ENCODE results near the gene MYRFL.

Gene MYRFL

GRCh38 chr12:69905801-69906200, 80.8 kb downstream of the MYRFL start:
- no peak overlapping the region for H3K4me3 ChIP-seq (ENCODE audit: low read depth in 1 of 2, low read length in 2 of 2)
- H3K27me3 ChIP-seq (ENCODE audit: control insufficient read depth in 1 of 2, insufficient read depth in 2 of 2, low read length in 2 of 2) = no peaks in the 10 kb centered on the region
- no peak overlapping the region for H3K9ac ChIP-seq (ENCODE audit: low read depth in 1 of 2, low read length in 2 of 2)
- no peaks in the 10 kb centered on the region for H3K4me1 ChIP-seq (ENCODE audit: control insufficient read depth in 1 of 2, insufficient read depth in 2 of 2, low read length in 2 of 2)
- no peak overlapping the region for H3K27ac ChIP-seq (ENCODE audit: low read depth, low read length)
- peaks cover 5 to 45% of the 10 kb centered on the region in 2 donors for H3K36me3 ChIP-seq (ENCODE audit: control insufficient read depth in 1 of 2, insufficient read depth in 2 of 2, low read length in 2 of 2)
- H3K9me3 ChIP-seq (ENCODE audit: control insufficient read depth in 1 of 2, low read length in 2 of 2) = no peaks in the 10 kb centered on the region

GRCh38 chr12:69906411-69907216, 81.6 kb downstream of the MYRFL start:
- H3K9me3 ChIP-seq (ENCODE audit: control insufficient read depth in 1 of 2, low read length in 2 of 2) = no peaks in the 10 kb centered on the region
- no peak overlapping the region for H3K9ac ChIP-seq (ENCODE audit: low read depth in 1 of 2, low read length in 2 of 2)
- H3K36me3 ChIP-seq (ENCODE audit: control insufficient read depth in 1 of 2, insufficient read depth in 2 of 2, low read length in 2 of 2) = peaks cover 5 to 48% of the 10 kb centered on the region in 2 donors
- H3K27me3 ChIP-seq (ENCODE audit: control insufficient read depth in 1 of 2, insufficient read depth in 2 of 2, low read length in 2 of 2) = no peaks in the 10 kb centered on the region
- H3K27ac ChIP-seq (ENCODE audit: low read depth, low read length) = no peak overlapping the region
- H3K4me1 ChIP-seq (ENCODE audit: control insufficient read depth in 1 of 2, insufficient read depth in 2 of 2, low read length in 2 of 2) = no peaks in the 10 kb centered on the region
- H3K4me3 ChIP-seq (ENCODE audit: low read depth in 1 of 2, low read length in 2 of 2) = no peak overlapping the region

- Histone ChIP-seq H3K4me1 (ENCODE audit: control insufficient read depth in 1 of 2, insufficient read depth in 2 of 2, low read length in 2 of 2) (no peaks in the 10 kb centered on the region), H3K9ac (ENCODE audit: low read depth in 1 of 2, low read length in 2 of 2) (no peak overlapping the region), H3K9me3 (ENCODE audit: control insufficient read depth in 1 of 2, low read length in 2 of 2) (no peaks in the 10 kb centered on the region), H3K27ac (ENCODE audit: low read depth, low read length) (no peak overlapping the region), H3K36me3 (ENCODE audit: control insufficient read depth in 1 of 2, insufficient read depth in 2 of 2, low read length in 2 of 2) (peaks cover 5 to 51% of the 10 kb centered on the region in 2 donors), H3K27me3 (ENCODE audit: control insufficient read depth in 1 of 2, insufficient read depth in 2 of 2, low read length in 2 of 2) (no peaks in the 10 kb centered on the region), H3K4me3 (ENCODE audit: low read depth in 1 of 2, low read length in 2 of 2) (no peak overlapping the region)
These were observed 83.2 kb downstream of the MYRFL start for GRCh38 chr12:69908203-69908602.

GRCh38 chr12:69910694-69911093, 85.7 kb downstream of the MYRFL start:
- no peak overlapping the region for H3K4me3 ChIP-seq (ENCODE audit: low read depth in 1 of 2, low read length in 2 of 2)
- no peaks in the 10 kb centered on the region for H3K27me3 ChIP-seq (ENCODE audit: control insufficient read depth in 1 of 2, insufficient read depth in 2 of 2, low read length in 2 of 2)
- H3K27ac ChIP-seq (ENCODE audit: low read depth, low read length) = no peak overlapping the region
- no peaks in the 10 kb centered on the region for H3K9me3 ChIP-seq (ENCODE audit: control insufficient read depth in 1 of 2, low read length in 2 of 2)
- H3K36me3 ChIP-seq (ENCODE audit: control insufficient read depth in 1 of 2, insufficient read depth in 2 of 2, low read length in 2 of 2) = peaks cover 6 to 42% of the 10 kb centered on the region in 2 donors
- H3K9ac ChIP-seq (ENCODE audit: low read depth in 1 of 2, low read length in 2 of 2) = no peak overlapping the region
- H3K4me1 ChIP-seq (ENCODE audit: control insufficient read depth in 1 of 2, insufficient read depth in 2 of 2, low read length in 2 of 2) = no peaks in the 10 kb centered on the region

GRCh38 chr12:69913526-69913925, 88.5 kb downstream of the MYRFL start:
- Histone ChIP-seq H3K27ac (ENCODE audit: low read depth, low read length) (no peak overlapping the region), H3K36me3 (ENCODE audit: control insufficient read depth in 1 of 2, insufficient read depth in 2 of 2, low read length in 2 of 2) (peaks cover 6 to 24% of the 10 kb centered on the region in 2 donors), H3K4me3 (ENCODE audit: low read depth in 1 of 2, low read length in 2 of 2) (no peak overlapping the region), H3K4me1 (ENCODE audit: control insufficient read depth in 1 of 2, insufficient read depth in 2 of 2, low read length in 2 of 2) (no peaks in the 10 kb centered on the region), H3K9ac (ENCODE audit: low read depth in 1 of 2, low read length in 2 of 2) (no peak overlapping the region), H3K9me3 (ENCODE audit: control insufficient read depth in 1 of 2, low read length in 2 of 2) (no peaks in the 10 kb centered on the region), H3K27me3 (ENCODE audit: control insufficient read depth in 1 of 2, insufficient read depth in 2 of 2, low read length in 2 of 2) (no peaks in the 10 kb centered on the region)

GRCh38 chr12:69915964-69916363, 90.9 kb downstream of the MYRFL start:
- no peak overlapping the region for H3K27ac ChIP-seq (ENCODE audit: low read depth, low read length)
- no peaks in the 10 kb centered on the region for H3K9me3 ChIP-seq (ENCODE audit: control insufficient read depth in 1 of 2, low read length in 2 of 2)
- H3K4me1 ChIP-seq (ENCODE audit: control insufficient read depth in 1 of 2, insufficient read depth in 2 of 2, low read length in 2 of 2) = no peaks in the 10 kb centered on the region
- H3K4me3 ChIP-seq (ENCODE audit: low read depth in 1 of 2, low read length in 2 of 2) = no peak overlapping the region
- H3K27me3 ChIP-seq (ENCODE audit: control insufficient read depth in 1 of 2, insufficient read depth in 2 of 2, low read length in 2 of 2) = no peaks in the 10 kb centered on the region
- peaks cover 6 to 24% of the 10 kb centered on the region in 2 donors for H3K36me3 ChIP-seq (ENCODE audit: control insufficient read depth in 1 of 2, insufficient read depth in 2 of 2, low read length in 2 of 2)
- H3K9ac ChIP-seq (ENCODE audit: low read depth in 1 of 2, low read length in 2 of 2) = no peak overlapping the region

GRCh38 chr12:69916544-69917235, 91.7 kb downstream of the MYRFL start:
- Histone ChIP-seq H3K9ac (ENCODE audit: low read depth in 1 of 2, low read length in 2 of 2) (no peak overlapping the region), H3K27ac (ENCODE audit: low read depth, low read length) (no peak overlapping the region), H3K36me3 (ENCODE audit: control insufficient read depth in 1 of 2, insufficient read depth in 2 of 2, low read length in 2 of 2) (peaks cover 6 to 20% of the 10 kb centered on the region in 2 donors), H3K27me3 (ENCODE audit: control insufficient read depth in 1 of 2, insufficient read depth in 2 of 2, low read length in 2 of 2) (no peaks in the 10 kb centered on the region), H3K4me1 (ENCODE audit: control insufficient read depth in 1 of 2, insufficient read depth in 2 of 2, low read length in 2 of 2) (no peaks in the 10 kb centered on the region), H3K4me3 (ENCODE audit: low read depth in 1 of 2, low read length in 2 of 2) (no peak overlapping the region), H3K9me3 (ENCODE audit: control insufficient read depth in 1 of 2, low read length in 2 of 2) (no peaks in the 10 kb centered on the region)

- no peaks in the 10 kb centered on the region for H3K4me1 ChIP-seq (ENCODE audit: control insufficient read depth in 1 of 2, insufficient read depth in 2 of 2, low read length in 2 of 2)
- no peak overlapping the region for H3K9ac ChIP-seq (ENCODE audit: low read depth in 1 of 2, low read length in 2 of 2)
- H3K27me3 ChIP-seq (ENCODE audit: control insufficient read depth in 1 of 2, insufficient read depth in 2 of 2, low read length in 2 of 2) = no peaks in the 10 kb centered on the region
- no peak overlapping the region for H3K4me3 ChIP-seq (ENCODE audit: low read depth in 1 of 2, low read length in 2 of 2)
- no peak overlapping the region for H3K27ac ChIP-seq (ENCODE audit: low read depth, low read length)
- H3K36me3 ChIP-seq (ENCODE audit: control insufficient read depth in 1 of 2, insufficient read depth in 2 of 2, low read length in 2 of 2) = peaks cover 6 to 17% of the 10 kb centered on the region in 2 donors
- no peaks in the 10 kb centered on the region for H3K9me3 ChIP-seq (ENCODE audit: control insufficient read depth in 1 of 2, low read length in 2 of 2)
These were observed 93.3 kb downstream of the MYRFL start for GRCh38 chr12:69918287-69918686.

GRCh38 chr12:69919495-69919894, 94.5 kb downstream of the MYRFL start:
- Histone ChIP-seq H3K27me3 (ENCODE audit: control insufficient read depth in 1 of 2, insufficient read depth in 2 of 2, low read length in 2 of 2) (no peaks in the 10 kb centered on the region), H3K4me1 (ENCODE audit: control insufficient read depth in 1 of 2, insufficient read depth in 2 of 2, low read length in 2 of 2) (no peaks in the 10 kb centered on the region), H3K4me3 (ENCODE audit: low read depth in 1 of 2, low read length in 2 of 2) (no peak overlapping the region), H3K9ac (ENCODE audit: low read depth in 1 of 2, low read length in 2 of 2) (no peak overlapping the region), H3K36me3 (ENCODE audit: control insufficient read depth in 1 of 2, insufficient read depth in 2 of 2, low read length in 2 of 2) (peaks cover 6 to 16% of the 10 kb centered on the region in 2 donors), H3K9me3 (ENCODE audit: control insufficient read depth in 1 of 2, low read length in 2 of 2) (no peaks in the 10 kb centered on the region), H3K27ac (ENCODE audit: low read depth, low read length) (no peak overlapping the region)

- Histone ChIP-seq H3K9me3 (ENCODE audit: control insufficient read depth in 1 of 2, low read length in 2 of 2) (no peaks in the 10 kb centered on the region), H3K9ac (ENCODE audit: low read depth in 1 of 2, low read length in 2 of 2) (no peak overlapping the region), H3K4me3 (ENCODE audit: low read depth in 1 of 2, low read length in 2 of 2) (no peak overlapping the region), H3K36me3 (ENCODE audit: control insufficient read depth in 1 of 2, insufficient read depth in 2 of 2, low read length in 2 of 2) (peaks cover 0 to 6% of the 10 kb centered on the region in 2 donors), H3K27ac (ENCODE audit: low read depth, low read length) (no peak overlapping the region), H3K27me3 (ENCODE audit: control insufficient read depth in 1 of 2, insufficient read depth in 2 of 2, low read length in 2 of 2) (no peaks in the 10 kb centered on the region), H3K4me1 (ENCODE audit: control insufficient read depth in 1 of 2, insufficient read depth in 2 of 2, low read length in 2 of 2) (no peaks in the 10 kb centered on the region)
These were observed 96.8 kb downstream of the MYRFL start for GRCh38 chr12:69921831-69922230.

All from duodenal mucosa (tissue), 2 donors.